Left forelimb (tissue), 1 donor: ENCODE results near the gene GNA14.
"Not testable (repeated sequence)": the region's sequence is repeated elsewhere in the genome, so short reads cannot be mapped to it uniquely, and the experiment has no call there.

ENCODE experiments used
- DNase-seq: peaks from one replicate; pipeline ENCODE4 v3.0.0-alpha.2; 2018; ENCODE audit warnings: low spot score

Gene GNA14

GRCh38 chr9:77648234-77649108, at the start of gene GNA14:
TSS of gene GNA14 (minus strand) at chr9:77648322. CDS start at chr9:77647793, 529 bp downstream.
- peak; percentile 67 for DNase-seq

- no peak for DNase-seq
Observed at GRCh38 chr9:77697238-77697984, 49.3 kb upstream of the GNA14 start.

- not testable (repeated sequence) for DNase-seq
Observed at GRCh38 chr9:77690723-77691122, 42.6 kb upstream of the GNA14 start.

- DNase-seq: not testable (repeated sequence)
Observed at GRCh38 chr9:77690119-77690518, 42.0 kb upstream of the GNA14 start.

GRCh38 chr9:77687737-77688136, 39.6 kb upstream of the GNA14 start:
- not testable (repeated sequence) for DNase-seq

- no peak for DNase-seq
Observed at GRCh38 chr9:77680581-77680980, 32.5 kb upstream of the GNA14 start.

GRCh38 chr9:77679661-77680368, 31.7 kb upstream of the GNA14 start:
- no peak for DNase-seq

- DNase-seq: no peak
Observed at GRCh38 chr9:77679088-77679487, 31.0 kb upstream of the GNA14 start.

GRCh38 chr9:77677957-77678535, 29.9 kb upstream of the GNA14 start:
- no peak for DNase-seq

- no peak for DNase-seq
Observed at GRCh38 chr9:77677397-77677796, 29.3 kb upstream of the GNA14 start.

GRCh38 chr9:77673941-77674791, 26.0 kb upstream of the GNA14 start:
- no peak for DNase-seq

- no peak for DNase-seq
Observed at GRCh38 chr9:77672183-77672582, 24.1 kb upstream of the GNA14 start.

- DNase-seq: no peak
Observed at GRCh38 chr9:77667151-77667550, 19.0 kb upstream of the GNA14 start.

- no peak for DNase-seq
Observed at GRCh38 chr9:77663754-77664153, 15.6 kb upstream of the GNA14 start.

GRCh38 chr9:77661566-77662085, 13.5 kb upstream of the GNA14 start:
- peak; percentile 62 for DNase-seq

- no peak for DNase-seq
Observed at GRCh38 chr9:77659926-77660325, 11.8 kb upstream of the GNA14 start.

GRCh38 chr9:77651203-77651602, 3.1 kb upstream of the GNA14 start:
- no peak for DNase-seq

- DNase-seq: no peak
Observed at GRCh38 chr9:77649109-77649812, 1.1 kb upstream of the GNA14 start.

GRCh38 chr9:77647267-77648233, 572 bp downstream of the GNA14 start:
- peak; percentile 70 for DNase-seq
